ENCODE data around the gene ADAM12.

Gene ADAM12

DNA sequence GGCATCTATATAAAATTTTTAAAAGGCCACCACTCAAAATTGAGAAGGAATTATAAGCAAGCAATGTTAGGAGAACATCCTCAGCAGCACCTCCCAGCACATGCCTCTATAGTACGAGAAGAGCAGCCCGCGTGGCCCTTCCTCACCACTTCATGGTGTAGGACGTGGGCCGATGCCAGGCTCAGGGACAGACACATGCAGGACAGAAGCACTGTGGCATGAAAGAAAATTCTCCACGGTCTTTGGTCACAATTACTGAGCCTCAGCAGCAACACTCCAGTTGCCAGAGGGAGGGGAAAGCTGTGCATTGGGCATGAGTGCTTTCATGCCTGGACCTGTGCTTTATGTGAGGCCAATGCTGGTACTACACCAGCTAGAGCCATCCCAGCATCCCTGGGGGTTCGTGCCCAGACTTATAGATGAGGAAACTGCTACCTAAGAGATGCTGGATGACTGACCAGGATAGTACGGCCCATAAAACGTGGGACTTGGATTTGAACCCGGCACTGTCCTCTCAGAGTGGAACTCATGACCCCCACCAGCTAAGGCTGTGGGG lies 164.7 kb downstream of the ADAM12 start:
- no peak overlapping the region for H3K4me3 ChIP-seq (ENCODE audit: low read depth, low read length)
- no peaks in the 10 kb centered on the region for H3K36me3 ChIP-seq (ENCODE audit: control insufficient read depth in 2 of 2, insufficient read depth in 1 of 2, low read length in 2 of 2)
- CTCF ChIA-PET, result interaction anchor here (0.6 kb wide), 1 partner anchor 247 kb away, joined by 4 read pairs; no protein-coding TSS in a partner anchor
- H3K4me1 ChIP-seq (ENCODE audit: control insufficient read depth, insufficient read depth, low read length), result 0 out of 2 replicates have a peak, but pooled peaks cover 3% of the 10 kb centered on the region
- H3K27ac ChIP-seq (ENCODE audit: extremely low read depth, low read depth, low read length), result no peak overlapping the region
- no peaks in the 10 kb centered on the region for H3K9me3 ChIP-seq (ENCODE audit: control insufficient read depth, insufficient read depth, low read depth, low read length)
- POLR2A ChIA-PET, result interaction anchor here (0.9 kb wide), 1 partner anchor 14 kb away, joined by 3 read pairs; no protein-coding TSS in a partner anchor
- no peak for TF ChIP-seq ZNF548 (tag by site-specific recombination; IDR thresholded peaks at IDR 0.05)
- TF ChIP-seq ZNF777 (tag by site-specific recombination; IDR thresholded peaks at IDR 0.05; ENCODE audit: borderline replicate concordance), result no peak
- no peak for TF ChIP-seq ZNF391 (tag by site-specific recombination; IDR thresholded peaks at IDR 0.05; ENCODE audit: borderline replicate concordance, low read depth)
- TF ChIP-seq ZNF335 (tag by site-specific recombination; conservative IDR thresholded peaks at IDR 0.05), result no peak
- TF ChIP-seq, protein P1, sequence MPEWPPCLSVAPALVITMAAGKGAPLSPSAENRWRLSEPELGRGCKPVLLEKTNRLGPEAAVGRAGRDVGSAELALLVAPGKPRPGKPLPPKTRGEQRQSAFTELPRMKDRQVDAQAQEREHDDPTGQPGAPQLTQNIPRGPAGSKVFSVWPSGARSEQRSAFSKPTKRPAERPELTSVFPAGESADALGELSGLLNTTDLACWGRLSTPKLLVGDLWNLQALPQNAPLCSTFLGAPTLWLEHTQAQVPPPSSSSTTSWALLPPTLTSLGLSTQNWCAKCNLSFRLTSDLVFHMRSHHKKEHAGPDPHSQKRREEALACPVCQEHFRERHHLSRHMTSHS (tag by site-specific recombination; IDR thresholded peaks at IDR 0.05), result no peak
- no peak for TF ChIP-seq ZXDB (tag by site-specific recombination; IDR thresholded peaks at IDR 0.05)
- no peak for TF ChIP-seq MEIS1 (CRISPR knock-in tag; IDR thresholded peaks at IDR 0.05; ENCODE audit: borderline replicate concordance)
- no peak for TF ChIP-seq ZIC2 (tag by site-specific recombination; IDR thresholded peaks at IDR 0.05)

DNA sequence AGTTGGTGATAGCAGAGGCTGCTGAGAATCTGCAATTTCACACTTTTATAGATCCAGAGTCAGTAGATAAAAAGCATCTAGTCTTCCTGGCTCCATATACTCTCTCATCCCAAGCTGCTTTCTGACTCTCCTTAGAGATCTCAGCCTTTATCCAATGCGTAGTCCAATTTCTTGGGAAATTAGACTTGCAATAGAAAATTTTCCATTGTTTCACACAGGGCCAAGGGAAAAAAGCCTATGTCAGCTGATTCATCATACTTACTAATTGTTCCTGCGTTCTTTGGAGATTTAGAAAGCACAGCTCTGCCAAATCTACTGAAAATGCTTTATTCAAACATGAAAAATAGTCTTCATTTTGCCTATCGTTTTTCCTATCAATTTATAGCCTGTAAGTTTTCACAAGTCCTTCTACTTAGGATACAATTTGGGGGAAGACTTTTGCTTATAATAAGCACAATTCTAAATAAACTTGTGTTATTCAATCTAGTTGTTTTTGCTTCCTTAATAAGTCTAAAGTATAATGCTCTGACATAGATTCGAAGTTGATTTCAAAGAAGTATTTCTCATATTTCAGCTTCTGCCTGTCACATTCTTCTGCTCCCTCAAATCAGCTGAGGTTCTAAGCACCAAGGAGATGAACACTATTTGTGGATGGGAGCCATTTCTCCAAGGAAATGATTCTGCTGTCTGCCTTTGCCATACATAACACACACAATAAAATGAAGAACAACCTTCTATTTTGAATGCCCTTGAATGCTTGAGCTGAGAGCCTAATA lies 165.4 kb downstream of the ADAM12 start:
- no peaks in the 10 kb centered on the region for H3K9me3 ChIP-seq (ENCODE audit: control insufficient read depth, insufficient read depth, low read depth, low read length)
- H3K27ac ChIP-seq (ENCODE audit: extremely low read depth, low read depth, low read length), result no peak overlapping the region
- 0 out of 2 replicates have a peak, but pooled peaks cover 3% of the 10 kb centered on the region for H3K4me1 ChIP-seq (ENCODE audit: control insufficient read depth, insufficient read depth, low read length)
- ChIA-PET POLR2A (interaction anchor here (0.9 kb wide), 1 partner anchor 13 kb away, joined by 3 read pairs; no protein-coding TSS in a partner anchor), CTCF (interaction anchor here (0.6 kb wide), 1 partner anchor 247 kb away, joined by 4 read pairs; no protein-coding TSS in a partner anchor)
- no peaks in the 10 kb centered on the region for H3K36me3 ChIP-seq (ENCODE audit: control insufficient read depth in 2 of 2, insufficient read depth in 1 of 2, low read length in 2 of 2)
- TF ChIP-seq ZNF785 (tag by site-specific recombination; IDR thresholded peaks at IDR 0.05) (no peak), KLF16 (tag by site-specific recombination; IDR thresholded peaks at IDR 0.05) (no peak), TCF7L2 (IDR thresholded peaks at IDR 0.05; ENCODE audit: borderline replicate concordance, low read depth, low read length) (no peak), ZNF549 (tag by site-specific recombination; IDR thresholded peaks at IDR 0.05) (no peak), GFI1B (tag by site-specific recombination; IDR thresholded peaks at IDR 0.05) (no peak), ZNF114 (tag by site-specific recombination; IDR thresholded peaks at IDR 0.05) (no peak), TRIM28 (IDR thresholded peaks at IDR 0.05; ENCODE audit: borderline replicate concordance, low read length) (no peak)
- TF ChIP-seq, protein P2, sequence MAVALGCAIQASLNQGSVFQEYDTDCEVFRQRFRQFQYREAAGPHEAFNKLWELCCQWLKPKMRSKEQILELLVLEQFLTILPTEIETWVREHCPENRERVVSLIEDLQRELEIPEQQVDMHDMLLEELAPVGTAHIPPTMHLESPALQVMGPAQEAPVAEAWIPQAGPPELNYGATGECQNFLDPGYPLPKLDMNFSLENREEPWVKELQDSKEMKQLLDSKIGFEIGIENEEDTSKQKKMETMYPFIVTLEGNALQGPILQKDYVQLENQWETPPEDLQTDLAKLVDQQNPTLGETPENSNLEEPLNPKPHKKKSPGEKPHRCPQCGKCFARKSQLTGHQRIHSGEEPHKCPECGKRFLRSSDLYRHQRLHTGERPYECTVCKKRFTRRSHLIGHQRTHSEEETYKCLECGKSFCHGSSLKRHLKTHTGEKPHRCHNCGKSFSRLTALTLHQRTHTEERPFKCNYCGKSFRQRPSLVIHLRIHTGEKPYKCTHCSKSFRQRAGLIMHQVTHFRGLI (tag by site-specific recombination; IDR thresholded peaks at IDR 0.05), result no peak
- TF ChIP-seq, protein P3, sequence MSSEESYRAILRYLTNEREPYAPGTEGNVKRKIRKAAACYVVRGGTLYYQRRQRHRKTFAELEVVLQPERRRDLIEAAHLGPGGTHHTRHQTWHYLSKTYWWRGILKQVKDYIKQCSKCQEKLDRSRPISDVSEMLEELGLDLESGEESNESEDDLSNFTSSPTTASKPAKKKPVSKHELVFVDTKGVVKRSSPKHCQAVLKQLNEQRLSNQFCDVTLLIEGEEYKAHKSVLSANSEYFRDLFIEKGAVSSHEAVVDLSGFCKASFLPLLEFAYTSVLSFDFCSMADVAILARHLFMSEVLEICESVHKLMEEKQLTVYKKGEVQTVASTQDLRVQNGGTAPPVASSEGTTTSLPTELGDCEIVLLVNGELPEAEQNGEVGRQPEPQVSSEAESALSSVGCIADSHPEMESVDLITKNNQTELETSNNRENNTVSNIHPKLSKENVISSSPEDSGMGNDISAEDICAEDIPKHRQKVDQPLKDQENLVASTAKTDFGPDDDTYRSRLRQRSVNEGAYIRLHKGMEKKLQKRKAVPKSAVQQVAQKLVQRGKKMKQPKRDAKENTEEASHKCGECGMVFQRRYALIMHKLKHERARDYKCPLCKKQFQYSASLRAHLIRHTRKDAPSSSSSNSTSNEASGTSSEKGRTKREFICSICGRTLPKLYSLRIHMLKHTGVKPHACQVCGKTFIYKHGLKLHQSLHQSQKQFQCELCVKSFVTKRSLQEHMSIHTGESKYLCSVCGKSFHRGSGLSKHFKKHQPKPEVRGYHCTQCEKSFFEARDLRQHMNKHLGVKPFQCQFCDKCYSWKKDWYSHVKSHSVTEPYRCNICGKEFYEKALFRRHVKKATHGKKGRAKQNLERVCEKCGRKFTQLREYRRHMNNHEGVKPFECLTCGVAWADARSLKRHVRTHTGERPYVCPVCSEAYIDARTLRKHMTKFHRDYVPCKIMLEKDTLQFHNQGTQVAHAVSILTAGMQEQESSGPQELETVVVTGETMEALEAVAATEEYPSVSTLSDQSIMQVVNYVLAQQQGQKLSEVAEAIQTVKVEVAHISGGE (tag by site-specific recombination; conservative IDR thresholded peaks at IDR 0.05; ENCODE audit: low read depth), result no peak
- TF ChIP-seq, protein P4, sequence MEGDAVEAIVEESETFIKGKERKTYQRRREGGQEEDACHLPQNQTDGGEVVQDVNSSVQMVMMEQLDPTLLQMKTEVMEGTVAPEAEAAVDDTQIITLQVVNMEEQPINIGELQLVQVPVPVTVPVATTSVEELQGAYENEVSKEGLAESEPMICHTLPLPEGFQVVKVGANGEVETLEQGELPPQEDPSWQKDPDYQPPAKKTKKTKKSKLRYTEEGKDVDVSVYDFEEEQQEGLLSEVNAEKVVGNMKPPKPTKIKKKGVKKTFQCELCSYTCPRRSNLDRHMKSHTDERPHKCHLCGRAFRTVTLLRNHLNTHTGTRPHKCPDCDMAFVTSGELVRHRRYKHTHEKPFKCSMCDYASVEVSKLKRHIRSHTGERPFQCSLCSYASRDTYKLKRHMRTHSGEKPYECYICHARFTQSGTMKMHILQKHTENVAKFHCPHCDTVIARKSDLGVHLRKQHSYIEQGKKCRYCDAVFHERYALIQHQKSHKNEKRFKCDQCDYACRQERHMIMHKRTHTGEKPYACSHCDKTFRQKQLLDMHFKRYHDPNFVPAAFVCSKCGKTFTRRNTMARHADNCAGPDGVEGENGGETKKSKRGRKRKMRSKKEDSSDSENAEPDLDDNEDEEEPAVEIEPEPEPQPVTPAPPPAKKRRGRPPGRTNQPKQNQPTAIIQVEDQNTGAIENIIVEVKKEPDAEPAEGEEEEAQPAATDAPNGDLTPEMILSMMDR (tag by site-specific recombination; IDR thresholded peaks at IDR 0.05), result no peak
- no peak overlapping the region for H3K4me3 ChIP-seq (ENCODE audit: low read depth, low read length)
